GM13977 (cell line): ENCODE results near the gene EPC2.

Experiments
- DNase-seq: peaks from one replicate; pipeline ENCODE4 v3.0.0; 2012; ENCODE audit warnings: low spot score
- CTCF ChIP-seq: IDR thresholded peaks from 2 replicates; pipeline ENCODE4 v1.5.1; 2012; ENCODE audit warnings: mild to moderate bottlenecking, control low read depth; ENCODE audit not compliant: insufficient read depth; ENCODE audit errors: extremely low read depth, missing control alignments
- in situ Hi-C: fragments of 300-500 bp; cut with MboI; formaldehyde crosslinking; loops from one replicate; pipeline ENCODE4 v1.12.0; 2022; ENCODE audit warnings: low sequenced_read_pairs, low pct_unique_long_range_greater_than_20kb, mixed read lengths, inconsistent platforms; ENCODE audit not compliant: unreplicated experiment

EPC2 gene

DNA sequence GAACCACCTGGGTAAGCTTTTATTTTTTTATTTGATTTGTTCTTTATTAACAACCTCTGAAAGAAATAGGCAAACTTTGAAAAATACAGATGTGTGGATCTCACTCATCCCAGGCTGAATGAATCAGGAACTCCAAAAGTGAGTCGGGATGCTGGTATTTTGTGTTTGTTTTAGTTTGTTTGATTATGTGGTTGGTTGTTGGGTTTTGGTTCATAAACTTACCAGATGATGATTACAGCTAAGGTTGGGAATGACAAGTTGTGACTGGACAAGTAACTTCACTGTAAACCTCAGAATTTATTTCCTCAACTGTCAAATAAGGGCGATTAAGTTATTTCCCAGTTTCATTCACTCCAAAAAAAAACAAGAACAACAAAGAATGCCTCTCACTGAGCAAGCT, 150.0 kb downstream of the EPC2 start:
- DNase-seq = no peak

DNA sequence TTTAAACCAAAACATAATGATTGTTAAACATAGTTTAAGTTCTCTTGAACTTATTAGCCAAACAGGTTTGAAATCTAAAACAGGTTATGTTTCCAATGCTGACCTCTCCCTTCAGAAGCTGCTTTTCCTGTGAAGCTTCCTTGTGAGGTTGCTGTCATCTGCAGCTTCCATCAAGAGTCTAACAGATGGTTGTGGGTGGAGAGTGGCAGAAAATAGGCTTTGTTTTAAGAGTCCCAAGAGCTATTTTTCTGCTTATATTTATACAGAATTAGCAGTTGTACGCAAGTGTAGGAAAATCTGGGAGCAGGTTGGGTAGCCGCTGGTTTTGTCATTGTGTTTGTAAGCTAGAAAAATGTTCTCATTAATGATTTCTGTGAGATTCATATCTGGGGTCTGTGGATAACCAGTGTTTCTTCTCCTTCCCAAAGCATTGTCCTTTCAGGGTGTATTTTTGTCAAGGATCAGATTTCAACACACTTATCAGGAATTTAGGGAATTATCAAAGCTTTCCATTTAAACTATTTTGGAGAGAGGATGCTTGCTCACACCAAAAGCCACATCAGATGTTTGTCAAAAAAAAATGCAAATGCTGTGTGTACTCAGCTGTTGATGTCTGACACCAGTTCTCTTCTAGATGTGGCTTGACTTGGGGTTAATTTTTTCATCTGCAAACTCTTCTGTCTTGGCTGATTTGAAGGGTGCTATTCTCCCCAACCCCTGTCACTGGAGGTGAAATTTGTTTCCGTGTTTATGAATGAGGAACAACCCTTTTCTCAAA, 152.4 kb downstream of the EPC2 start:
- no peak for TF ChIP-seq CTCF
- in situ Hi-C loops = no loop called here
- no peak for DNase-seq

More for the DNA sequence above, 150.0 kb downstream of the EPC2 start:
- in situ Hi-C loops = no loop called here
- no peak for TF ChIP-seq CTCF

DNA sequence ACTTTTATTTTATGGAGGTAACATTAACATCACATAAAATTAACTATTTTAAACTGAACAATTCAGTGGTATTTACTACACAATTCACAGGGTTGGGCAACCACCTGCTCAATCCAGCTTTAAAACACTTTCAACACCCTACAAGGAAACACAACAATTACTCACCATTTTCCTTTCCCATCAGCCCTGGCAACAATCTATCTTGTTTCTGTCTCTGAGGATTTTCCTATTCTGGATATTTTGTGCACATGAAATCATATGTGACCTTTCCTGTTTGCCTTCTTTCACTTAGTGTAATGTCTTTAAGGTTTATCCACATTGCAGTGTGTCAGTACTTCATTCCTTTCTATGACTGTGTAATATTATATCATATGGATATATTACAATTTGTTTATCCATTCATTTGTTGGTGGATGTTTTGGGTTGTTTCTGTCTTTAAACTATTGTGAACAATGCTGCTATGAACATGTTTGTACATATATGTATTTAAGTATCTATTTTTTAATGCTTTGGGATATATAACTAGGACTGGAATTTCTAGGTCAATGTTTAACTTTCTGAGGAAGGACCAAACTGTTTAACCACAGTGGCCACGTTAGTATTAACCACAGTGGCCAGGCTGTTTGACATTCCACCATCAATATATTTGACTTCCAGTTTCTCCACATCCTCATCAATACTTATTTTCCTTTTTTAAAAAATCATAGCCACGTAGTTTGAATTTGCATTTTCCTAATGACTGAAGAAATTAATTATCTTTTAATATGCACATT, 158.1 kb downstream of the EPC2 start:
- in situ Hi-C loops = no loop called here
- DNase-seq = no peak
- no peak for TF ChIP-seq CTCF

DNA sequence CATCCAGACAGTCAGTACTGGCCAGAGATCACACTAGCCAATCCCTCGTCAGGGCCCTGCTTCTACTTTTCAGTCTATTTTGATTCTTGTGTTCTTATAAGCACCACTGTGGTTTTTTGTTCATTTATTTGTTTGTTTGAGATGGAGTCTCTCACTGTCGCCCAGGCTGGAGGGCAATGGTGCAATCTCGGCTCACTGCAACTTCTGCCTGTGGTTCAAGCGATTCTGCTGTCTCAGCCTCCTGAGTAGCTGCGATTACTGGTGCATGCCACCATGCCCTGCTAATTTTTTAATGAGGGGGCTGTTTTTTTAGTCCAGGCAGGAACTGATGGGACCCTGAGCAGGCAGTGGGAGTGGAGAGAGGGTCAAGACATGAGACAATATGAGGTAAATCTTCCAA, 165.5 kb downstream of the EPC2 start:
- in situ Hi-C loops = no loop called here
- no peak for DNase-seq
- no peak for TF ChIP-seq CTCF

DNA sequence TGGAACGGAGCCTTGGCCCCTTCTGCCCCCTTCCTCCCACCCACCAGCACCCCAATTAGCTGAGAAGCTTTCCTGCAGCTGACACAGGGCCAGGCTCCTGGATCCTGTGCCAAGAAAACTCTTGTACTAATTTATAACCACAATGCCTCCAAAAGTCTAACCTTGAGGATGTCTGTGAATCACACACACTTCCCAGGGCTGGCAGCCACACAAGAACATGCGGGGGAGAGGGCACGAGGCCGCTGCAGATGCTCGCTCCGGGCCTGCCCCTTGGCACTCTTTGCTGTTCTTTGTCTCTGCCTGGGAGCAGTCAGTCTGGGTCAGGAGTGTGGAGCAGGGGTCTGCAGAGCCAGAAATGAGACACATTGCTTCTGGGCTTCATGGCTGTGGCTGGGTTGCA, 167.8 kb downstream of the EPC2 start:
- no peak for TF ChIP-seq CTCF
- in situ Hi-C loops = no loop called here
- DNase-seq = no peak

DNA sequence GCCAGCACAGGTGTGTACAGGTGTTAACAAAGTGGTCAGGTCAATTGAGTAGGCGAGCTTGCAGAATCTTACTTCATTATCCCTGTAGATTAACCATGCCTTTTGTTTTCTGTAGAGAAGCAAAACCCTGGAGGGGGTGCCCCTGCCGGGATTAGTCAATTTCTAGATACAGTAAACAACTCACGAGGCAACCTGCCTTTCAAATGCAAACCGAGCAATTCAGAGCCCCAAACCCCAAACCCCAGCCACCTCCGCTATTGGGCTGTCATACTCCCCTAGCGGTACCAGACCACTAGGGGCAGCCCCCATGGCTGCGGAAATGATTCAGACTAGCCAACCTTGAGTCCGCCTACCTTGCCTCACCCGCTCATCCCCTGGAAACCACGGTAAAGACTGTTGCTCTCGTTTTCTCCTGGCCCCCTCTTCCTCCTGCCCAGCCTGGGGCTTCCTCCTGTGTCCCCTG, 169.1 kb downstream of the EPC2 start:
- peak; percentile 78 for DNase-seq
- in situ Hi-C loops = no loop called here
- TF ChIP-seq CTCF = peak; percentile 36
